Spinal cord (tissue), 10 donors: ENCODE results near the gene NEDD9. TPM values are rescaled to one million over a fixed set of nuclear protein-coding genes. Genes with fewer than 3 reads are reported as not detected.

ENCODE experiments used
- DNase-seq, 6 donors: peaks; one replicate each; pipeline versions ENCODE4 v3.0.0 to v3.0.0-alpha.2; 2013 to 2015; ENCODE audit warnings: low spot score in 6 of 6, low read depth in 4 of 6
- H3K27ac ChIP-seq: one replicate; pipeline ENCODE4 v1.5.1; 2013; ENCODE audit warnings: low read depth, low read length, control low read depth
- H3K27me3 ChIP-seq: one replicate; pipeline ENCODE4 v1.6.1; 2013; ENCODE audit warnings: low read length; ENCODE audit not compliant: control insufficient read depth, insufficient read depth
- H3K36me3 ChIP-seq: one replicate; pipeline ENCODE4 v1.6.1; 2013; ENCODE audit warnings: low read length; ENCODE audit not compliant: control insufficient read depth, insufficient read depth
- H3K4me1 ChIP-seq: one replicate; pipeline ENCODE4 v1.6.1; 2013; ENCODE audit warnings: low read length; ENCODE audit not compliant: control insufficient read depth, insufficient read depth
- H3K4me3 ChIP-seq: one replicate; pipeline ENCODE4 v1.5.1; 2013; ENCODE audit warnings: low read depth, low read length, control low read depth
- H3K9me3 ChIP-seq: one replicate; pipeline ENCODE4 v1.6.1; 2013; ENCODE audit warnings: low read length; ENCODE audit not compliant: control insufficient read depth, insufficient read depth
- WGBS: methylation state at CpG from one replicate; pipeline ENCODE4 v1.1.5; 2013; ENCODE audit warnings: missing lambda C conversion rate; ENCODE audit not compliant: insufficient coverage; 5-methylcytosine and 5-hydroxymethylcytosine counted together
- polyA plus RNA-seq, 2 donors: library from polyadenylated mRNA; unstranded; fragments of 120-200 nt; gene quantifications; one replicate each; pipeline ENCODE4 v1.2.1, GENCODE V29; 2013; ENCODE audit not compliant: insufficient read length in 2 of 2
- total RNA-seq, 2 donors: library from RNA; depleted of rRNA in 1 of 2; stranded (reverse); fragments of 120-200 nt in 1 of 2; fragments of >200 nt in 1 of 2; gene quantifications; one replicate each; pipeline versions ENCODE4 v1.2.3 to v1.2.4, GENCODE V29; 2013 to 2014
- donor health status: healthy.

The NEDD9 gene
- total and polyA plus RNA-seq, 4 donors: 9.0 to 25.4 (median 15.0) TPM

GRCh38 chr6:11160199-11160598 is 72.3 kb downstream of the NEDD9 start:
- H3K27ac ChIP-seq: no peak overlapping the region
- H3K4me1 ChIP-seq: peaks cover 5% of the 10 kb centered on the region
- peaks cover 5% of the 10 kb centered on the region for H3K9me3 ChIP-seq
- H3K36me3 ChIP-seq: no peaks in the 10 kb centered on the region
- no CpG with 5 or more reads among the region's 1 CpG for WGBS
- DNase-seq: no peak
- H3K27me3 ChIP-seq: no peaks in the 10 kb centered on the region
- H3K4me3 ChIP-seq: no peak overlapping the region

GRCh38 chr6:11155589-11155988 is 76.9 kb downstream of the NEDD9 start:
- H3K4me1 ChIP-seq: no peaks in the 10 kb centered on the region
- DNase-seq: no peak
- no peaks in the 10 kb centered on the region for H3K27me3 ChIP-seq
- H3K9me3 ChIP-seq: peaks cover 5% of the 10 kb centered on the region
- H3K36me3 ChIP-seq: no peaks in the 10 kb centered on the region
- no peak overlapping the region for H3K27ac ChIP-seq
- no peak overlapping the region for H3K4me3 ChIP-seq

- Histone ChIP-seq H3K27me3 (no peaks in the 10 kb centered on the region), H3K9me3 (peaks cover 4% of the 10 kb centered on the region), H3K4me1 (no peaks in the 10 kb centered on the region), H3K36me3 (no peaks in the 10 kb centered on the region), H3K4me3 (no peak overlapping the region), H3K27ac (no peak overlapping the region)
- DNase-seq: no peak
- no CpG with 5 or more reads among the region's 6 CpGs for WGBS
These were observed 79.0 kb downstream of the NEDD9 start for GRCh38 chr6:11153447-11153846.

GRCh38 chr6:11152581-11152980 is 79.9 kb downstream of the NEDD9 start:
- Histone ChIP-seq H3K4me3 (no peak overlapping the region), H3K9me3 (peaks cover 4% of the 10 kb centered on the region), H3K27ac (no peak overlapping the region), H3K36me3 (no peaks in the 10 kb centered on the region), H3K4me1 (no peaks in the 10 kb centered on the region), H3K27me3 (no peaks in the 10 kb centered on the region)
- DNase-seq: no peak

GRCh38 chr6:11151488-11151887 is 81.0 kb downstream of the NEDD9 start:
- Histone ChIP-seq H3K27ac (no peak overlapping the region), H3K36me3 (no peaks in the 10 kb centered on the region), H3K4me1 (no peaks in the 10 kb centered on the region), H3K9me3 (no peaks in the 10 kb centered on the region), H3K27me3 (no peaks in the 10 kb centered on the region), H3K4me3 (no peak overlapping the region)
- no peak for DNase-seq
- WGBS: no CpG with 5 or more reads among the region's 1 CpG

- H3K9me3 ChIP-seq: no peaks in the 10 kb centered on the region
- no peak overlapping the region for H3K27ac ChIP-seq
- DNase-seq: no peak
- no peaks in the 10 kb centered on the region for H3K36me3 ChIP-seq
- 92% methylated on average over 1 of the region's 3 CpGs for WGBS
- no peak overlapping the region for H3K4me3 ChIP-seq
- no peaks in the 10 kb centered on the region for H3K4me1 ChIP-seq
- H3K27me3 ChIP-seq: no peaks in the 10 kb centered on the region
These were observed 82.9 kb downstream of the NEDD9 start for GRCh38 chr6:11149551-11149950.

- no peaks in the 10 kb centered on the region for H3K4me1 ChIP-seq
- no peak overlapping the region for H3K4me3 ChIP-seq
- H3K27me3 ChIP-seq: no peaks in the 10 kb centered on the region
- H3K9me3 ChIP-seq: no peaks in the 10 kb centered on the region
- DNase-seq: no peak
- H3K27ac ChIP-seq: no peak overlapping the region
- no peaks in the 10 kb centered on the region for H3K36me3 ChIP-seq
- WGBS: 90% methylated on average over 1 of the region's 4 CpGs
These were observed 86.2 kb downstream of the NEDD9 start for GRCh38 chr6:11146117-11146826.

GRCh38 chr6:11144393-11144851 is 88.0 kb downstream of the NEDD9 start:
- peak; percentile 56 to 92 (median 66) for DNase-seq
- H3K27ac ChIP-seq: no peak overlapping the region
- no peaks in the 10 kb centered on the region for H3K9me3 ChIP-seq
- no peaks in the 10 kb centered on the region for H3K36me3 ChIP-seq
- no peaks in the 10 kb centered on the region for H3K4me1 ChIP-seq
- no peak overlapping the region for H3K4me3 ChIP-seq
- WGBS: 4% methylated on average over 4 of the region's 6 CpGs
- no peaks in the 10 kb centered on the region for H3K27me3 ChIP-seq

- H3K27me3 ChIP-seq: no peaks in the 10 kb centered on the region
- H3K27ac ChIP-seq: no peak overlapping the region
- H3K9me3 ChIP-seq: no peaks in the 10 kb centered on the region
- no peak for DNase-seq
- no peaks in the 10 kb centered on the region for H3K4me1 ChIP-seq
- 85% methylated on average over 9 of the region's 10 CpGs for WGBS
- H3K4me3 ChIP-seq: no peak overlapping the region
- H3K36me3 ChIP-seq: no peaks in the 10 kb centered on the region
These were observed 88.8 kb downstream of the NEDD9 start for GRCh38 chr6:11143394-11144371.
